ENCODE data around the gene SLC1A7.

SLC1A7 gene

GRCh38 chr1:53089478-53090226 lies 52.8 kb downstream of the SLC1A7 start:
- DNase-seq = no peak

- DNase-seq = no peak
Measured at GRCh38 chr1:53088616-53089300, 53.7 kb downstream of the SLC1A7 start.

DNA sequence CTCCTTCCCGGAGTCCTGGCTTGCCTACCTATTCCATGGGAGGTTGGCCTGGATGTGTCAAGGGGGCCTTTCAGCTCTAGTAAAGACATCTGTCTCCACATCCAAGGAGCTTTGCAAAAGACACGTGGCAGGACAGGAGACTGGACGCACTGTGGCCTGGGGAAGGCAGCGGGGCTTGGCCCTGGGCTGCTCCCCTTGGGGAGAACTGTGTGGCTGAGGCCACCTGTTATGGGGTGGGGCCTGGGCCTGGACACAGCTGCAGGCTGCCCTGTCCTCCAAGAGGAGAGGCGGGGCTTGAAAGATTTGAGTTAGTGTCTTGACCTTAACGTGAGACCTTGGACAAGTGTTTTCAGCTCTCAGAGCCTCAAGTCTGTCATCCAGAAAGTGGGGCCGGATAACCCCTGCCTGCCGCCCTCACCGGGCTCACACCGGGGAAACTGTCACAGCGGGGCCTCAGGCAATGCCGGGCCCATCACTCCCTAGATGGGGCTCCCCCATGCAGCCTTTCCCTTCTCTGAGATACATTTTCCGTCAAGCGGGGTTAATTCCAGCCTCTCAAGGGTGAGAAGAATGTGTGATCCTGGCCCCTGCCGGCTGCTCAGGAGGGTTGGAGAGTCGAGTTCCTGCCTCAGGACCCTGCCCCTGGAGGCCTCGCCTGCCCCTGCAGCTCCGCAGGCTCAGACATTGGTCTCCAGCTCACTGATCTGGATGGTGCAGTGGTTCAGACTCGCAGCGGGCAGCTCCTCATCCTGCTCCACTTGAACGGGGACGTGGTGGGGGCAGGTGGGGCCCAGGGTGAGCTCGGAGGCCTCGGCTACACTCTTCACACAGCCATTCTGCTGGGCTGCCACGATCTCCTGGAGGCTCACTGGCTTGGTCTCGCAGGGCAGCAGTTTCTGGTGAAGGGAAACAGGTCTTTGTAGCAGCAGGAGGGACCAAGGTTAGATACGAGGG lies 54.8 kb downstream of the SLC1A7 start:
- no peak for DNase-seq

- DNase-seq = no peak
Measured at GRCh38 chr1:53086491-53087070, 55.9 kb downstream of the SLC1A7 start.

DNA sequence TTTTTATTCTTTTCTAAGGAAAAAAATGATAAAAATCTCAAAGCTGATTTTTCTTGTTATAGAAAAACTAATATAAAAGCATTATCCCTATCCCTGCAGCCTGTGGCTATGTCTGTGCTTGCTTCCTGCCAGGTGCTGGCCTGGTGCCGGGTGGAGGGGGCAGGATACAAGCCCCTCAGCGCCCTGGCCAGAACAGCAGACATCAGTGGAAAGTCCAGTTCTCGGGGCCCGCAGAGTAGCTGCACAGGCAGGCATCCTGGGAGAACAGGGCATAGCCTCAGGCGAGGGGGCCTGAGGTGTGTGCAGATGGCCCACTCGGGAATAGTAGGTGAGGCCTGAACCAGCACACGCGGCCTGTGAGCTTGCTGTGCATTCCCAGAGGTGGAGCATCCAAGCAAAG lies 57.0 kb downstream of the SLC1A7 start:
- DNase-seq = no peak

DNA sequence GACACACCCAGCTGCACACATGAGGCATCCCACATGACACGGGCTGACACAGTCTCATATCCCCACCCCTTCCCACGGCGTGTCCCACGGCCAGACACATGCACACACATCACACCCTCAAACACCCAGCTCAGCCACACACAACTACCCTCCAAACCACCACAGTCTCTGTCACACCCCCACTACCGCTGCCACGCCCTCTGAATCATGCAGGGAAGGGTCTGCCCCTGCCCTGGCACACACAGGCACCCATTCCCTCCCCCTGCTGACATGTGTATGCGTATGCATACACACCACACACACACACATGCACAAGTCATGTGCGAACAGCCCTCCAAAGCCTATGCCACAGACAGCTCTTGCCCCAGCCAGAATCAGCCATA lies 57.9 kb downstream of the SLC1A7 start:
- DNase-seq = no peak

- no peak for DNase-seq
Measured at GRCh38 chr1:53083636-53084588, 58.5 kb downstream of the SLC1A7 start.

DNA sequence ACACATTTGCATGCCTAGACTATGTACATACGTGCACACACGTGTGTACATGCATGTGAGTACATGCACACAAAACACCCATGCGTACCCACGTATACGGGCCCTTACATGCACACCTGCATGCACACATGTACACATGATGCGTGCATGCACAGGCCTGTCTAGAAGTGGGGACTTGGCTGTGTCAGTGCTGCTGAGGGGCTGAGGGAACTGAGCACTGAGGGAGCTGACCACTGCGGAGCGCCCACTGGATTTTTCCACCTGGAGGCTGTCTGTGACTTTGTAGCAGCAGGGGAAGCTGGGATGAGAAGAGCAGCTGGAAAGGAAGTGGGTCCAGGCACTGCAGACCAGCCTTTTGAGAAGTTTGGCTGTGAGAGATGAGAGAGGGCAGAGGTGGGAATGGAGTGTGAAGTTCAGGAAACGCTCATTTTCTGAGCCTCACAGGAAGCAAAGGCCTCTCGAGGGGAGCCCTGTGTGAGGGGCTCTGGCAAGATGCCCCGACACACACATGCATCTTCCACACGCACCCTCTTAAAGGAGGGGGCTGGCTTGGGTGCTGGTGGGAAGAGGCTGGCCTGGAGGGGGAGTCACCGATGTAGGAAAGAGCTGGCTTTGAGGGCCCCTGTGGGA lies 59.5 kb downstream of the SLC1A7 start:
- DNase-seq = no peak

- DNase-seq = no peak
Measured at GRCh38 chr1:53081384-53082066, 60.9 kb downstream of the SLC1A7 start.

- no peak for DNase-seq
Measured at GRCh38 chr1:53080769-53081168, 61.7 kb downstream of the SLC1A7 start.

GRCh38 chr1:53080041-53080440 lies 62.4 kb downstream of the SLC1A7 start:
- no peak for DNase-seq

GRCh38 chr1:53079251-53079650 lies 63.2 kb downstream of the SLC1A7 start:
- no peak for DNase-seq

GRCh38 chr1:53078333-53079101 lies 63.9 kb downstream of the SLC1A7 start:
- DNase-seq = no peak

DNA sequence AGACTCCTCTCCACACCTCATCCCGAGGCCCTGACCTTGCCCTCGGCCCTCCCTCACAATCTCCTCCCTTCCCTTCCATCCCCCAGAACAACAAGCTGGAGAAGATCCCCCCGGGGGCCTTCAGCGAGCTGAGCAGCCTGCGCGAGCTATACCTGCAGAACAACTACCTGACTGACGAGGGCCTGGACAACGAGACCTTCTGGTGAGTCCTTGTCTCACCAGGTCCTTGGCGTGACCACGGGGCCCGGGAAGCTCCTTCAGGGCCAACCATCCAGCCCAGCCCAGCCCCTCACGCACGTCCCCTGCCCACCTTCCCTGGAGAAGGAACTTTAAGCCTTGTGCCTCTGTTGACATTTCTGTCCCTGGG lies 64.9 kb downstream of the SLC1A7 start:
- DNase-seq = no peak

DNA sequence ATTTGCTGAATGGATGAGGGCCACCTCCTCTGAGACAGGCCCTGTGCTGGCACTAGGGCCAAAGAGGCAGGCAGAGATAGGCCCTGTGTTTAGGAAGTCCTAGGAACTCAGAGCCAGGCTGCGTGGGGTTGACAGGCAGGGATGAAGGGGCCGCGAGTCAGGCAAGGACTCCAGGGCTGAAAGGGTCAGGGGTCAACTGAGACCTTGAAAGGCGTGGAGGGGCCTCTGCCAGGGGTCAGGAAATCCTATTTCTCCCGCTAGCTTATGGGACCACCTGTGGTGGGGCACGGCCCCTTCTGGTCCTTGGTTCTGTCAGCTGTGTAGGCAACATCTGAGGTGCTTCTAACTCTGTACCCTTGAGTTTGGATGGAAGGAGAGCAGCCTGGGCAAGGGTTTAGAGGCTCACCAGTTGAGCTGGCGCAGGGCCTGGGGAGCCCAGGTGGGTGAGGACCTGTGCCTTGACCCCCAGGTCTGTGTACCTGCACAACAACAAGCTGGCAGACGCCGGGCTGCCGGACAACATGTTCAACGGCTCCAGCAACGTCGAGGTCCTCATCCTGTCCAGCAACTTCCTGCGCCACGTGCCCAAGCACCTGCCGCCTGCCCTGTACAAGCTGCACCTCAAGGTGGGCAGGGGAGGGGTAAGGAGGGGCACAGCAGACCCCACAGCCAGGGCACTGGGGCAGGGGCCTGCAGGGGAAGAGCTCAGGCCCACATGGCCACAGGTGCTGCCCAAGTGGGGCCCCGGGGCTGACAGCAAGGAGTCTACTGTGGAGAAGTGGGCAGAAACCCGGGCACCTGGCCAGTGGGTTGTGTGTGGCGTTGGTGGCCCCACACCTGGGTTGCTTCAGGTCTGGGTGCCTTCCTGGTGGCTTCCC lies 65.5 kb downstream of the SLC1A7 start:
- DNase-seq = no peak

DNA sequence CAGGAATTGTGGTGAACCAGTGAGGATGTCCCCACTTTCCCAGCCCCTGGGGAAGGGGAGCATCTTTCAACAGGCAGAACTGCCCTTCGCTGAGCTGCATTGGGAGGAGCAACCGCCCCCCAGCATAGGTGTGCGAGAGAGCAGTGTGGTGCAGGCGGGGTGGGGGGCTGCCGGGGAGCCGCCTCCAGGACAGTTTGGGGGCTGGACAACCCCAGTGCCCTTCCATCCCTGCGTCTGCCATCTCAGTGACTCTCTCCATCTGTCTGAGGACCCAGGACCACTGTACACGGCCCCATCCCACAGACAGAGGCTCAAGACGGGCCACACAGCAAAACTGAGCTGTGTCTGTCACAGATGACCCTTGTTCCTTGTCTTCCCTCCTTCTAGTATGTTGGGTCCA lies 66.3 kb downstream of the SLC1A7 start:
- no peak for DNase-seq

GRCh38 chr1:53075761-53076163 lies 66.7 kb downstream of the SLC1A7 start:
- DNase-seq = no peak

DNA sequence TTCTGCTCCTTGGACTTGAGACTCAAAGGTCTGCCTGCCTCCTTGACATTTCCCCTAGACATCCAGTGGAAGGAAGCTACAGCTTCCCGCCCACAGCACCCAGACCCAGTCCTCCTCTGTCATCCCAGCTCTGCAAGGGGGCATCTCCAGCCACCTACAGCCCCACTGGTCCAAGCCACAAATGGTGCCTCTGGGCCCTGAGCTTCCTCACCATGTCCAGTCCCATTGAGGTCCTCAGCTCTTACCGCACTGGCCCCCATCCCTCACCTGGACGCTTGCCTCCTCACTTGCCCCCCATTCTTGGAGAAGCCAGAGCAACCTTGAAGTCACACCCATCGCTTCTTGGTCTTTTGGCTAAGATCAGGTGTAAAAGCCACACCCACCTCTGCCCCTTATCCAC lies 67.2 kb downstream of the SLC1A7 start:
- DNase-seq = no peak

Data from NCI-H1930 (cell line).